HepG2 (cell line): ENCODE measurements around the gene ZMIZ1.

Experiments used
- ATF7-NPFF ChIP-seq: sonication (generic); formaldehyde crosslinking; IDR thresholded peaks from 2 replicates; pipeline ENCODE4 v1.8.1; 2023; ENCODE audit warnings: mild to moderate bottlenecking, low read depth, missing genetic modification reagents, moderate library complexity
- ATM ChIP-seq: fragments of 450-650 bp; IDR thresholded peaks from 2 replicates; pipeline ENCODE4 v1.7.1; 2017; ENCODE audit warnings: mild to moderate bottlenecking, borderline replicate concordance
- BRCA1 ChIP-seq: sonication (generic); formaldehyde crosslinking; IDR thresholded peaks from 2 replicates; pipeline ENCODE4 v1.4.0; 2020; ENCODE audit warnings: missing genetic modification reagents
- CTCF ChIP-seq: sonication (generic); formaldehyde crosslinking; IDR thresholded peaks from 2 replicates; pipeline ENCODE4 v1.5.0; 2020; ENCODE audit warnings: mild to moderate bottlenecking, missing genetic modification reagents, moderate library complexity
- E2F1 ChIP-seq: sonication (generic); formaldehyde crosslinking; IDR thresholded peaks from 2 replicates; pipeline ENCODE4 v1.5.0; 2020; ENCODE audit warnings: missing genetic modification reagents
- GATAD2A ChIP-seq: IDR thresholded peaks from 2 replicates; pipeline ENCODE4 v1.6.1; 2016
- RARG ChIP-seq: sonication (generic); formaldehyde crosslinking; IDR thresholded peaks from 2 replicates; pipeline ENCODE4 v1.4.0; 2020; ENCODE audit warnings: low read depth, mild to moderate bottlenecking, missing genetic modification reagents
- SIN3A ChIP-seq: IDR thresholded peaks from 2 replicates; pipeline ENCODE4 v1.6.1; 2011; ENCODE audit warnings: low read depth, mild to moderate bottlenecking, control low read depth, low read length, borderline replicate concordance
- ZFP62 ChIP-seq: sonication (generic); formaldehyde crosslinking; IDR thresholded peaks from 2 replicates; pipeline ENCODE4 v1.4.0; 2020; ENCODE audit warnings: missing genetic modification reagents
- ZNF616 ChIP-seq: sonication (generic); formaldehyde crosslinking; IDR thresholded peaks from 2 replicates; pipeline ENCODE4 v1.5.0; 2020; ENCODE audit warnings: low read depth, mild to moderate bottlenecking, missing genetic modification reagents
- TF ChIP-seq, protein P1 (sequence below): sonication (generic); formaldehyde crosslinking; IDR thresholded peaks from 2 replicates; pipeline ENCODE4 v1.4.0; 2020; ENCODE audit warnings: missing genetic modification reagents, low read depth, mild to moderate bottlenecking, borderline replicate concordance

- TF ChIP-seq ZFP62 (CRISPR knock-in tag) (no peak), GATAD2A (CRISPR knock-in tag) (no peak), ATM (no peak), E2F1 (no peak), SIN3A (no peak), CTCF (CRISPR knock-in tag) (no peak), ATF7-NPFF (CRISPR knock-in tag) (no peak), BRCA1 (no peak), ZNF616 (CRISPR knock-in tag) (no peak), RARG (no peak)
- TF ChIP-seq, protein P1, sequence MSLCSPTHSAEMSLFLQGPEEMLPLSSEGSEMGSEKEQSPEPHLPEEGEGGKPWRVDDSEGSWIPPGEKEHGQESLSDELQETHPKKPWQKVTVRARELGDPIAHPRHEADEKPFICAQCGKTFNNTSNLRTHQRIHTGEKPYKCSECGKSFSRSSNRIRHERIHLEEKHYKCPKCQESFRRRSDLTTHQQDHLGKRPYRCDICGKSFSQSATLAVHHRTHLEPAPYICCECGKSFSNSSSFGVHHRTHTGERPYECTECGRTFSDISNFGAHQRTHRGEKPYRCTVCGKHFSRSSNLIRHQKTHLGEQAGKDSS (CRISPR knock-in tag) = no peak
These were observed 86.7 kb downstream of the ZMIZ1 start for GRCh38 chr10:79155301-79156081.
